Measurements from ENCODE around the gene FAM161A. TPM values are rescaled to one million over a fixed set of nuclear protein-coding genes. Genes with fewer than 3 reads are reported as not detected.
"Not testable (repeated sequence)": the region's sequence is repeated elsewhere in the genome, so short reads cannot be mapped to it uniquely, and the experiment has no call there.

Gene FAM161A
- total RNA-seq, 1 donor from 2014 or later = 1.5 TPM

- intact Hi-C loops (cut with DNase I) = no loop called here
- Histone ChIP-seq H3K36me3 (no peaks in the 10 kb centered on the region), H3K4me1 (no peaks in the 10 kb centered on the region), H3K27me3 (no peaks in the 10 kb centered on the region), H3K4me3 (no peak overlapping the region), H3K27ac (no peak overlapping the region), H3K9me3 (no peaks in the 10 kb centered on the region)
- DNase-seq = no peak
- TF ChIP-seq, protein P1, sequence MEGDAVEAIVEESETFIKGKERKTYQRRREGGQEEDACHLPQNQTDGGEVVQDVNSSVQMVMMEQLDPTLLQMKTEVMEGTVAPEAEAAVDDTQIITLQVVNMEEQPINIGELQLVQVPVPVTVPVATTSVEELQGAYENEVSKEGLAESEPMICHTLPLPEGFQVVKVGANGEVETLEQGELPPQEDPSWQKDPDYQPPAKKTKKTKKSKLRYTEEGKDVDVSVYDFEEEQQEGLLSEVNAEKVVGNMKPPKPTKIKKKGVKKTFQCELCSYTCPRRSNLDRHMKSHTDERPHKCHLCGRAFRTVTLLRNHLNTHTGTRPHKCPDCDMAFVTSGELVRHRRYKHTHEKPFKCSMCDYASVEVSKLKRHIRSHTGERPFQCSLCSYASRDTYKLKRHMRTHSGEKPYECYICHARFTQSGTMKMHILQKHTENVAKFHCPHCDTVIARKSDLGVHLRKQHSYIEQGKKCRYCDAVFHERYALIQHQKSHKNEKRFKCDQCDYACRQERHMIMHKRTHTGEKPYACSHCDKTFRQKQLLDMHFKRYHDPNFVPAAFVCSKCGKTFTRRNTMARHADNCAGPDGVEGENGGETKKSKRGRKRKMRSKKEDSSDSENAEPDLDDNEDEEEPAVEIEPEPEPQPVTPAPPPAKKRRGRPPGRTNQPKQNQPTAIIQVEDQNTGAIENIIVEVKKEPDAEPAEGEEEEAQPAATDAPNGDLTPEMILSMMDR (IDR thresholded peaks at IDR 0.05) = no peak
- no peak for ATAC-seq
Measured at GRCh38 chr2:61802548-61802947, 51.3 kb downstream of the FAM161A start.

- no peaks in the 10 kb centered on the region for H3K36me3 ChIP-seq
- ATAC-seq = no peak
- intact Hi-C loops (cut with DNase I) = no loop called here
Measured at GRCh38 chr2:61799099-61799498, 54.8 kb downstream of the FAM161A start.

DNA sequence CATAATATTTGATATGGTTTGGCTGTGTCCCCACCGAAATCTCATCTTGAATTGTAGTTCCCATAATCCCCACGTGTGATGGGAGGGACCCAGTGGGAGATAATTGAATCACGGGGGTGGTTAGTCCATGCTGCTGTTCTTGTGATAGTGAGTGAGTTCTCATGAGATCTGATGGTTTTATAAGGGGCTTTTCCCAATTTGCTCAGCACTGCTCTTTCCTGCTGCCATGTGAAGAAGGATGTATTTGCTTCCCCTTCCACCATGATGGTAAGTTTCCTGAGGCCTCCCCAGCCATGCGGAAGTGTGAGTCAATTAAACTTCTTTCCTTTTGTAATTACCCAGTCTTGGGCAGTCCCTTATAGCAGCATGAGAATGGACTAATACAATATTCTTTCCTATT is 56.4 kb downstream of the FAM161A start:
- H3K4me3 ChIP-seq; H3K4me1 ChIP-seq; ATAC-seq; H3K9me3 ChIP-seq; H3K27me3 ChIP-seq; H3K36me3 ChIP-seq; DNase-seq; H3K27ac ChIP-seq; intact Hi-C loops (cut with DNase I): not testable (repeated sequence)

More at GRCh38 chr2:61799099-61799498, 54.8 kb downstream of the FAM161A start:
- DNase-seq = no peak
- Histone ChIP-seq H3K9me3 (no peaks in the 10 kb centered on the region), H3K4me3 (no peak overlapping the region), H3K27me3 (no peaks in the 10 kb centered on the region), H3K27ac (no peak overlapping the region), H3K4me1 (no peaks in the 10 kb centered on the region)
- TF ChIP-seq, protein P1 (IDR thresholded peaks at IDR 0.05) = no peak

- DNase-seq (no peak), ATAC-seq (no peak)
- Histone ChIP-seq H3K9me3 (no peaks in the 10 kb centered on the region), H3K36me3 (no peaks in the 10 kb centered on the region), H3K27me3 (no peaks in the 10 kb centered on the region), H3K4me3 (no peak overlapping the region), H3K27ac (no peak overlapping the region), H3K4me1 (no peaks in the 10 kb centered on the region)
- intact Hi-C loops (cut with DNase I) = no loop called here
- TF ChIP-seq, protein P1 (IDR thresholded peaks at IDR 0.05) = no peak
Measured at GRCh38 chr2:61795408-61795807, 58.5 kb downstream of the FAM161A start.

- intact Hi-C loops (cut with DNase I) = no loop called here
- H3K27me3 ChIP-seq = no peaks in the 10 kb centered on the region
- H3K9me3 ChIP-seq = no peaks in the 10 kb centered on the region
- DNase-seq (peak; percentile 67), ATAC-seq (peak; percentile 87)
- H3K4me3 ChIP-seq = no peak overlapping the region
- H3K27ac ChIP-seq = no peak overlapping the region
- H3K4me1 ChIP-seq = no peaks in the 10 kb centered on the region
- no peaks in the 10 kb centered on the region for H3K36me3 ChIP-seq
- TF ChIP-seq, protein P1 (IDR thresholded peaks at IDR 0.05) = peak; percentile 56
Measured at GRCh38 chr2:61793389-61793836, 60.4 kb downstream of the FAM161A start.

- TF ChIP-seq, protein P1 (IDR thresholded peaks at IDR 0.05) = no peak
- no peak overlapping the region for H3K27ac ChIP-seq
Measured at GRCh38 chr2:61792355-61792890, 61.4 kb downstream of the FAM161A start.

More at GRCh38 chr2:61792355-61792890, 61.4 kb downstream of the FAM161A start:
- no peaks in the 10 kb centered on the region for H3K9me3 ChIP-seq
- intact Hi-C loops (cut with DNase I) = no loop called here
- no peaks in the 10 kb centered on the region for H3K27me3 ChIP-seq
- no peak for DNase-seq
- no peaks in the 10 kb centered on the region for H3K36me3 ChIP-seq
- no peak for ATAC-seq
- H3K4me3 ChIP-seq = no peak overlapping the region
- H3K4me1 ChIP-seq = no peaks in the 10 kb centered on the region
